Stimulated activated CD8-positive, alpha-beta memory T cell treated with anti-CD3 and anti-CD28 coated beads, Interleukin-7, amount 100 ng/mL, for 4 hours (primary cell): ENCODE measurements around the gene ADAMTSL1.

Experiments used
- DNase-seq, 2 donors: peaks; one replicate each; pipeline ENCODE4 v3.0.0-alpha.2; 2020; ENCODE audit warnings: low read depth in 2 of 2

The ADAMTSL1 gene

GRCh38 chr9:18665947-18666346 lies 192.0 kb downstream of the ADAMTSL1 start:
- DNase-seq, result no peak

- no peak for DNase-seq
Measured at GRCh38 chr9:18666348-18666747, 192.4 kb downstream of the ADAMTSL1 start.

- DNase-seq, result no peak
Measured at GRCh38 chr9:18666986-18667772, 193.2 kb downstream of the ADAMTSL1 start.

- DNase-seq, result no peak
Measured at GRCh38 chr9:18668944-18669343, 195.0 kb downstream of the ADAMTSL1 start.

GRCh38 chr9:18672706-18673105 lies 198.8 kb downstream of the ADAMTSL1 start:
- DNase-seq, result no peak

- no peak for DNase-seq
Measured at GRCh38 chr9:18673179-18673578, 199.2 kb downstream of the ADAMTSL1 start.

- DNase-seq, result no peak
Measured at GRCh38 chr9:18675332-18675731, 201.4 kb downstream of the ADAMTSL1 start.

- DNase-seq, result no peak
Measured at GRCh38 chr9:18675973-18676372, 202.0 kb downstream of the ADAMTSL1 start.

- no peak for DNase-seq
Measured at GRCh38 chr9:18676525-18676924, 202.6 kb downstream of the ADAMTSL1 start.

GRCh38 chr9:18678821-18679590 lies 205.1 kb downstream of the ADAMTSL1 start:
- DNase-seq, result no peak

GRCh38 chr9:18682907-18683306 lies 209.0 kb downstream of the ADAMTSL1 start:
- no peak for DNase-seq

GRCh38 chr9:18683312-18683711 lies 209.4 kb downstream of the ADAMTSL1 start:
- no peak for DNase-seq

- DNase-seq, result no peak
Measured at GRCh38 chr9:18683851-18684250, 209.9 kb downstream of the ADAMTSL1 start.

- no peak for DNase-seq
Measured at GRCh38 chr9:18684593-18685317, 210.8 kb downstream of the ADAMTSL1 start.

- no peak for DNase-seq
Measured at GRCh38 chr9:18688581-18689565, 214.9 kb downstream of the ADAMTSL1 start.

- DNase-seq, result no peak
Measured at GRCh38 chr9:18689921-18690320, 216.0 kb downstream of the ADAMTSL1 start.

- no peak for DNase-seq
Measured at GRCh38 chr9:18692268-18692667, 218.3 kb downstream of the ADAMTSL1 start.

GRCh38 chr9:18692962-18693361 lies 219.0 kb downstream of the ADAMTSL1 start:
- no peak for DNase-seq

GRCh38 chr9:18694959-18695668 lies 221.2 kb downstream of the ADAMTSL1 start:
- DNase-seq, result no peak

- DNase-seq, result no peak
Measured at GRCh38 chr9:18698992-18699391, 225.0 kb downstream of the ADAMTSL1 start.

- no peak for DNase-seq
Measured at GRCh38 chr9:18699764-18700163, 225.8 kb downstream of the ADAMTSL1 start.
